DMS153 (cell line): ENCODE measurements around the gene RALA.

Source experiments
- DNase-seq: peaks from one replicate; lab custom pipeline; 2025; lab: John Stamatoyannopoulos, UW

Gene RALA

DNA sequence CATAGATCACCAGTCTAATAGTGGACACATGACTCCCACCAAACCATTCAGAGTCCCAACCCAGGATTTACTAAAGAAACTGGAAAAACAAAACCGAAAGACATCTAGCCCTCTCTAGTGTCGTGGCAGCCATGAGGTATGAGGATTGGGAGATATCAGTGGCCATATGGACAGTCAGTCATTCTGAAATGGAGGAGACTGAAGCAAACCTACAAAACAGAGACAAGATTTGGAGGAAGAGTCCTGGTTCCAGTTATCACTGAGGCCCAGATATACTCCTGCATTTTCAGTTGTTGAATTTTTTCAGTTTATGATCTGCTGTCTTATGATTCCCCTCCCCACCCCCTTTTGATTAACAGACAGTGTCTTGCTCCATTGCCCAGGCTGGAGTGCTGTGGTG is 9.1 kb upstream of the RALA start:
- no peak for DNase-seq

DNA sequence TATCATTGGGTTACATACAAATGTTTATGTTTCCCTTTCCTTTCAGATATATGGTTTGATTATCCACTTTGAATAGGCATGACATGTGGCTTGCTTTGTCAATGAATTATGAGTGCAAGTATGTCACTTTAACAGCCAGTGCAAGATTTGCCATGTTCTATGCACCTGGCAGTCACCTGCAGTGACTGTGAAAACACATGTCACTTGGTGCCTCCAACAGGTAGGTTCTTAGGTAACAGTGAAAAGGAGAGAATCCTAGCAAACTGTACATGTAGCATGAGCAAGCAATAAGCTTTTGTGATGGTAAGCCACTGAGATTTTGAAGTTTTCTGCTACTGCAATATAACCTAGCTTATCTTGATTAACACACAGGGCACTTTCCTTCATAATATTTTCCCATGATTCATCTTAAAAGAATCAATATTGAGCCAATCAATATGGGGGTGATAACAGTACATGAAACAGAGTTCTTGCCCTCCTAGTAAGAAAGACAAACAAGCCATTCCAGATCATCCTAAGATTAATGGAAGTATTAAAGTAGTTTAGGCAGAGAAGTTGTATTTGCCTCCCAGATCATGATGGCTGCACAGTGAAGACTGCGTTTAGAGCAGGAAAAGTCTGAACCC is 7.9 kb upstream of the RALA start:
- peak; percentile 72 for DNase-seq

DNA sequence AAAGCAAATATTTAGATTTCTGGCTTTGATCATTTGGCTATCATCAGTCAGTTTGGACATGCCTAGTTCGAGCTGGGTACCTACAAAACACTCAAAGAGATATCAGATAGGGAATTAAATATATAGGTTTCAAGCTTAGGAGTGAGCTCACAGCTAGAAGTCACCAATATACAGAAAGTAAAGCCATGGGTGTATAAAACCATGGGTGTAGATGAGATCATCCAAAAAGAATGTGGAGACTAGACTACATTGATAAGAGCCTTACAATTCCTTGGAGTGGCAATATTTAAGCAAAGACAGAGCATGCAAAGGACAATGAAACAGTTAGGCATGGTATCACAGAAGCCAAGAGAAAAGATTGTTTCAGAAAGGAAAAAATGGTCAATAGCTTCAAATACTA is 7.2 kb upstream of the RALA start:
- DNase-seq = no peak

DNA sequence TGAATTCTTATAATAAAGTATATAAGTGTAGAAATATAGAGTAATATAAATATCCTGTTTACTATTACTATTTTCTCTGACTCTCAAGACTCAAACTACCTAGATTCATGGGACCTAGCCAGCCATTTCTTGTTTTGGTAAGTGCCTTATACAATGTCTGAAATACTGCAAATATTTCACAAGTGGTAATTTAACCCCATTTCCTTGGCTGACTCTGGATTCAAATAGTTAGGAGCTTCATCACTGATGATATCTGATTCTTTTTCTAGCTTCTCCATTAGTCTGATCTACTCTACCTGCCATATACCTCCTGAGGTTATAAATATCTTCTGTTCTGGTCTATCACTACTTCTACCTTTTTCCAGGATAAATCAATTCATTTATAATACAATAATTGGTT is 6.4 kb upstream of the RALA start:
- no peak for DNase-seq

DNA sequence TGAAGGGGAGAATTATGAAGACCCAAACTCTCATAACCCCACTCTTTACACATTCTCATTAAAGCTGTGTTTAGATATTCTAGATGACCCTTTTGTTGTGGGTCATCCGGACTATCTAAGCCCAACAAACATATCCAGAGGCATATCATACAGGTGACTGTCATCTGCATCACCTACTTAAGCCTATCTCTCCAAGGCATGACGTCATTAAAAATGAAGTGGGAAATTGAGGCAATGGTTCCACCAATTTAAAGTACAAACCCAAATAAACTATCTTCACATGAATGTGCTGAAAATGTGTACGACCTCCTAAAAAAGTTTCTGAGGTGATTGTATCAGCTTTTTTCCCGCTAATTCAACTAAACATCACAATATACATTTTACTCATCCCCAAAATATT is 4.5 kb upstream of the RALA start:
- DNase-seq = no peak

DNA sequence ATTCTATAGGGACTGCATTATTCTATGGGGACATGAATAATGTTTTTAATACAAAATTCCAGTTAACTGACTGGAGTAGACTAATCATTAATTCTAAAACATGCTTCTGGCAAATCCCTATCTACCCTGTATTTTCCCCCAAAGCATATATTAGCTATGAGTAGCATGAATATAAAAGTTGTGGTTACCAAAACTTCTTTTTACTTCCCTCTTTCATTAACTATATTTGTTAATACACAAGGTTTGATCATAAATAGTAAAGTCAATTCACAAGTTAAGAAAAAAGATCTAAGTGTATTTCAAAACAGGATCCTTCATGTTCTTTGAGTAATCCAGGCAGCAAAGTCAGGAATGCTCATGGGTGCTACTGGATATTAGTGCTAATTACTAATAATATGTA is 2.9 kb upstream of the RALA start:
- DNase-seq = no peak

DNA sequence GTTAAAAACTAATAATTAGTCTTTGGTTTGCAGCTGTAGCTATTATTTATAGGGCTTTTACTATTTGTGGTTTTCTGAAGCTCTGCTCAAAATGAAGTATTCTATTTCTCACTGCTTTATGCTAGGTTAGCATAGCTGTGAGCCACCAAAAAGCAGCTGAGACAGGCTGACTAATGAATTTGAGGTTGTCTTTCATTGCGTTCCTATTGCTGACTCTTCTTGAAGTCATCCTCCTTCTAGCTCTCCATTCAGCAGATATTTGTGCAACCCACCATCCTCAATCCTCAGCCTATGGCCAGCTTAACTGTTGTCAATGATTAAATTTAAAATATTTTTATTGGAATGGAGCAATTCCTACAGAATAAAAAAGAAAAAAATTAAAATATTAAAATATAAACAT is 2.1 kb upstream of the RALA start:
- no peak for DNase-seq

DNA sequence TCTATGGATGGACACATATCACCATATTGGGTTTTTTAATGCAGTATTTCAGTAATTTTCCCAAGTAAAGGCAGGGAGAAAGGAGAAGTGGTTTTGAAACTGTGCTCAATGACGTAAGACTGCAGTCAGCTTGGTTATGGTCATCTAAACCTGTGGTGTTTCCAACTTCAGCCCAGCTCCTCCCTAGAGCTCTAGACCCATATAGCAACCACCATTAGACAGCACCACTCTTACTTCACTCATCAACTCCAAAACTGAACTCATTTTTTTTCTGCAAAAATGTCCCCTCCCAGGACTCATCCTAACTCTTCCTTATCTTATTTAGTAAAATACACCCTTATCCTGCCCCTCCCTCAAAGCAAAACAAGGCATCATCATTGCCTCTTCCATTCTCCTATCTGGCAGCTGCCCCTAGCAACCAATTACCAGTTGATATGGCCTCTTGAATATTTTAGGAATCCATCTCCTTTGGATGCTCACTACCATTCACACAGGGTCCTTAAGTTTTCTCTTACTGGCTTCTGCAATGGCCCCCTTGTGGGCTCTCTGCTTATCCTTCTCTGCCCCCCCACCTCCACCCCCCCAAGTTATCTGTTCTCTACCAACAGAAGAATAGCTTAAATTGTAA is 1.5 kb upstream of the RALA start:
- DNase-seq = no peak

DNA sequence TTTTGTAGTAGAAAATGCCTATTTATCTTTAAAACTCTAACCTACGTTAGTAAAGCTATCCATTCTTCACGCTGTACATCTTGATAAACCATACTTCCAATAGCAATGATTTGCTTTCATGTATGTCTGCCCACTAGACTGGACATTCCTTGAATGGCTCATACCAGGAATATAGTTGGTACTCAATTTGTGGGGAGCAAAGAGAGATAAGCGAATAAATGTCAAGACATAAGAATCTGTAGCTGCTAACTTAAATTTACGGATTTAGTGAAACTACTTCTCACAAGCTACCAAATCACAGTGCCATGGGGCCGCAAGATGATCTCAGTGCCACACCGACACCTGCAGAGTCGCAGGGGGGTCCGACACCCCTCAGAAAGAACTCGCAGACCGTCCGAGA is 763 bp upstream of the RALA start:
- DNase-seq = no peak

DNA sequence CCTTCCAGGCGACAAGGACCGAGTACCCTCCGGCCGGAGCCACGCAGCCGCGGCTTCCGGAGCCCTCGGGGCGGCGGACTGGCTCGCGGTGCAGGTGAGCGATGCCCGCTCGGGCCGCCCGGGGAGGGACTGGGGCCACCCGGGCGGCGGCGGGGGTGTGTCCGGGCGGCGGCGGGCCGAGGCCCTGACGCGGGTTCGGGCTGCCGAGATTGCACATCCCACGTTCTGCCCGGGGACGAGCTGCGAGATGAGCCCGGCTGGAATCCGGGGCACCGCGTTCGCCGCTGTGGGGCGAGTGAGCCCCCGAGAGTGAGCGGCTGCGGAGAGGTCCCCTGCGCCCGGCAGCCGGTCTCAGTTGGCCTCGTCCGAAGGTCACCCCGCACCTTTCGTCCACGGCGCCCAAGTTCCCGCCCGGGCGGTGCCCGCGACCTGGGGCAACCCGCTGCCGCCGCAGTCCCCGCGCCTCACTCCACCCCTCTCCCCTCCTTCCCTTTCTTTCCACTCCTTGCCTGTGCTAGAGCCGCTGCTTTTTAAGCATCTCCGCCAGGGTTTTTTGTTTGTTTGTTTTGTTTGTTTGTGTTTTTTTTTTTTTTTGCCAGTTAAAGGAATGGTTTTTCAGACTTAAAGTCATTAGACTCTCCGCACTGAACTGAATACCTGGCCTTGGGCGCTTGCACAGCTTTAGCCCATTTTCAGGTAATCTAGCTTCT is 515 bp downstream of the RALA start:
- DNase-seq = no peak

DNA sequence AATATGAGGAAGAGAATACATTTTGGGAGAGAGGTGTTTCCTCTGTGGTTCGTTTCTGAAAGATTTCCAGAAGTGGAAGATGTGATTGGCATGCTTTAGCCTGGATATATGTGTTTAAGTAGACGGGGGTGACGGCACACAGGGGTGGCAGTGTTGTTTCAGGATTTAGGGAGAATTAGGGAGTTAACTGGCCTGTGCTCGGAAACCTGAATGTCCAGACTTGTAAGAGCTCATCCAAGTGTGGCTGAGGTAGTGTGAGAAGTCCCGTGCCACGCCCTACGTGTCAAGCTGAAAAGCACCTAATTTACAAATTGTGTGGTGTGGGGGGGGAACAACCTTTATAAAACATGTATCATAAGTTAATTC is 1.1 kb downstream of the RALA start:
- no peak for DNase-seq

DNA sequence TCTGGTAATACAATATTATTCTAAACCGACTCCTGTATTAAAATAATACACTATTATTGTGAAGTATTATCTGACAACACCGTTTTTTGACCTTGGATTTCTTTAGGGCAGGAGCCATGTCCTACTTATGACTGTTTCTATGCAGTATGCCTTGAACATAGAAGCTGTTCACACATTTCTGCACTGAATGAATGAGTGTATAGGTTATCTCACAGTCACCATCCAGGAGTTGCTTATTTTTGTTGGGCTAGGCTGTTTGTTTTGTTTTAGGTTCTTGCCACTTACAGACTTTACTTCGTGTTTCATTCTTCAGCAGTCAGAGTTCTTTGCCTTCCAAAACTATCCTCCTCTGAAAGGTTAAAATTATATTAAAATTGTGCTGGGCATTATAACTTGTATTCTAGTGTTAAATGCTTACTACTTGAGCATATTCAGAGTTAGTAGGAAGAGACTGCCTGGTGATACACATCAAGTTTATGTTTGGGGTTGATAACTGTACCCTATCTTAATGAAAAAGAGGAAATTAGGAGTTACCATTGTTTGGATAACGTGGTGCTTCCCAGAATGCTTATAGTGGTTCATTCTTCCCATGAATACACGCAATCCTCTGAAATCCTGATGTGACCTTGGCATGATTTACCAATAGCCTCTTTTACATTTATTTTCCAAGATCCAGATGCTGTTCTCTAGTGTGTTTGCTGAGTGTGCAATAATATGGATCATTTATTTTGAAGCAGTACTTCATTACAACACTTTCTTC is 1.7 kb downstream of the RALA start:
- DNase-seq = no peak

DNA sequence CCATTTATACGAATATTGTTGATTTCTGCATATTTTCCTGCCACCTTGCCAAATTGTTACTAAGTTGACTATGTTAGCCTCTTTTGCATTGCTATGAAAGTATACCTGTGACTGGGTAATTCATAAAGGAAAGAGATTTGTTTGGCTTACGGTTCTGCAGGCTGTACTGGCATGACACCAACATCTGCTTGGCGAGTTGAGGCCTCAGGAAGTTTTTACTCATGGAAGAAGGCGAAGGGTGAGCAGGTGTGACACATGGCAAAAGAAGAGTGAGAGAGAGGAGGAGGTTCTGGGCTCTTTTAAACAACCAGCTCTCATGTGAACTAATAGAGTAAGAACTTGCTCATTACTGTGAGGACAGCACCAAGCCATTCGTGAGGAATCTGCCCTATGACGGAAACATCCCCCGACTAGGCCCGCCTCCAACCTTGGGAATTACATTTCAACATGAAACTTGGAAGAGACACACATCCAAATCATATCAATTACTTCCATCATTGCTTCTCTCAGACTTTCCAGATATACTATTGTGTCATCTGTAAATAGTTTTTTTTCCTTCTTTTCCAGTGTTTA is 8.4 kb downstream of the RALA start:
- no peak for DNase-seq

DNA sequence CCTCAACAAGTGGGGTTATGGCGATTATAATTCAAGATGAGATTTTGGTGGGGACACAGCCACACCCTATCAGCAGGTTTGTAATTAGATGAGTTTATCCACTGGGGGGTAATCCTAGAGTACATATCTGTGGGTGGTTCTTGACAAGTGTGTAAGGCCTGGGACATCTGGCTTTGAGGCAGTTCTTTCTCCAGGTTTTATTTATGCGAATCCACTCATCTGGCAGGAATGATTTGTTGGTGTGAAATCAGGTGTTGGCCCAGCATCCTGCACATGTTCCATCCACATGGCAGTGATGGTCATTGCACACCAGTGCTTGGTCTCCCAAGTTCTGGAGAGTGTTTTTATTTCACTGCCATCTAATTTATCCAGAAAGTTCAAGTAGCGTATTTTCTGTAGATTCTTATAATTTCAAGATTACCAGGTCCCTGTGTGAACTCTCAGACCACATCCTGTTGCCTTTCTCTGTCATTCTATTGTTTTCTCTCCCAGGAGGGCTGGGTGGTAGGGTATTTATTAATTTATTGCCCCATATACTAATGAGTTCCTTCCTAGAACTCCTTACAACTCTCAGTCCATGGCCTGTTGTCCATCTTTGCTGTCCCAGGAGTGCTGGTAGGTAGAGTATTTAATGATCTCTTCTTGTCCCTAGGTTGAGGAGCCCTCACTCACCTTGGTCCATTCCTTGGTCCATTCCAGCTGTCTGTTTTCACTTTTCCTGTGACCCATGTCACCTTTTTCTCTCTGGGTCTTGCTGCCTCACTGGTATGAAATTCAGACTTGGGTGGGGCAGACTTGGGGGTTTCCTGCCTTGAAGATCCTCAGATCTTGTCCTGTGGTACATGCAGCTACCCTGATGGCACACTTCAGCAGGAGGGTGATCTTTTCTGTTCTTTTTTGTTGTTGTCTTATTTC is 10.4 kb downstream of the RALA start:
- DNase-seq = no peak

DNA sequence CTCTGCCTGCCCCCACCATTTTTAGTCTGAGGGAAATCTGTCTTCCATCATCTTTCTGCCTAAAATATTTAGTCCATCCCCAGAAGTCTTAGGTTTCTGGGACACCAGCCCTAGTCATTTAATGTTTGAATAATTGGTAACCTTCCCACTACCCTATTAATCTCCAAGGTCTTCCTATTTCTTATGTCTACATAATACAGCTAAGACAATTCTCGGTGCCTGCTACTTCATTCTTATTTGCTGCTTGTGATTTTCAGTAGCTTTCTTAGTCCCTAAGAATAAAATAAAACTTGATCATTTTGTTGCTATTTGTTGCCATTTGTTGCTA is 11.1 kb downstream of the RALA start:
- DNase-seq = no peak

DNA sequence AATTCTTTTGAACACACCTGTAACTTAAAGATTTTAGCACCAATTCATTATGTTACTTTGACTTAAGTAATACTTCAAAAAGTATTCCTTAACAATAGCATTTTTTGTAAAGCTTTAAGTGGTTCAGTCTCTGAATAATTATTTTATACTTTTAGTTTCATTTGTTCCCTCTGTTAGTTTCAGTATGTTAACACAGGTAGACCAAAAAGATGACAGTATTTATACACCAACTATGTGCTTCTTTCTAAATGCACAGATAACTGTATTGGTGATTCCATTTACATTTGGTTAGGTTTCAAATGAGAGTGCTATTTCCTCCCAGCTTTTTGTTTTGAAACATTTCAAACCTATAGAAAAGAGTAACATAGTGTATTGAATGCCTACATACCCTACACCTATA is 14.0 kb downstream of the RALA start:
- no peak for DNase-seq

DNA sequence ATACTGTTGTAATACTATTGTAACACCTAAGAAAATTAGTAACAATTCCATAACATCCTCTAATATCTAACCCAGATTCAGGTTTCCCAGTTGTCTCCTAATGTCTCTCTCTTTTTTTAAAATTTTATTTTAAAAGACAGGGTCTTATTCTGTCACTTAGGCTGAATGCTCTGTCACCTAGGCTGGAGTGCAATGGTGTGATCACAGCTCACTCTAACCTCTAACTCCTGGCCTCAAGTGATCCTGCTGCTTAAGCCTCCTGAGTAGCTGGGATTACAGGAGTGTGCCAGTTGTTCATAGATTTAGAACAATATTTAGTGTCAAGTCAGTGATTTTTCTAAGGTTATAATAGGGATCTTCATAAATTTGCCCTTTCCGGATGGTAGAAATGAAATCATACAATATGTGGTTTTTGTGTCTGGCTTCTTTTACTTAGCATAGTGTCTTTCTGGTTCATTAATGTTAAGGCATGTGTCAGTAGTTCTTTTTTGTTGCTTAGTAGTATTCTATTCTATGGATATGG is 14.7 kb downstream of the RALA start:
- no peak for DNase-seq

DNA sequence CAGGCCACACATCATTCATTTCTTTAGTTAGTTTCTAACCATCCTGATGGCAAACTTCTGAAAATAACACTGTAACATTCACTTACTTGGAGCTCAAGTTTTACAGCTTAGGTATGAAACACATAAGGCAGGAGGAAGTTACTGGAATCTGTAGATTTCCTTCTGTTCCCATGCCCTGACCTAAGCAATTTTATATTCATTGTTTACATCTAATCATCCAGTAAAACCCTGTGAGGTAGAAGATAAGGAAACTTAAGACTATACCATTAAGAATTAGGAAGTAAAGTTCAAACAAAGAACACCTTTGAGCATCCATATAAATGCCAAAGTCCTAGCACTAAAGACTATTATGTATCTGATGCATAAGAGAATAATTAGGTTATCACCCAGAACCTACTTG is 19.5 kb downstream of the RALA start:
- DNase-seq = no peak

DNA sequence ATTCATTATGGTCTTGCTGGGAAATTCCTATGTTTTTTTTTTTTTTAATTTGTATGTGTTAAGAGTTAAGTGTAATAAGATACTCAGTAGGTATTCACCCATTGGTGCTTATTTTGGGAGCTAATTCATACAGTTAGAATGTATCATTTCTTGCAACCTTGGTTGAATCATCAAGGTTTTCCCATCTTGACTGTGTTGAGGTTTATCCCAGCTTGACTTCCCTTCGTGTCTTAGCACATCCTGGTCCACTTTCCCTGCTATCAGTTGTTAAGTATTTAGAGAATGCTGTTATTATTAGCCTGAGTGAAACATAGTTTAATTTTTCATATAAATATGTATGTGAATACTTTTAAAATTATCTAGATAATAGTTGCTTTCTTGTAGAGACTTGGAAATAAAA is 20.8 kb downstream of the RALA start:
- DNase-seq = no peak

DNA sequence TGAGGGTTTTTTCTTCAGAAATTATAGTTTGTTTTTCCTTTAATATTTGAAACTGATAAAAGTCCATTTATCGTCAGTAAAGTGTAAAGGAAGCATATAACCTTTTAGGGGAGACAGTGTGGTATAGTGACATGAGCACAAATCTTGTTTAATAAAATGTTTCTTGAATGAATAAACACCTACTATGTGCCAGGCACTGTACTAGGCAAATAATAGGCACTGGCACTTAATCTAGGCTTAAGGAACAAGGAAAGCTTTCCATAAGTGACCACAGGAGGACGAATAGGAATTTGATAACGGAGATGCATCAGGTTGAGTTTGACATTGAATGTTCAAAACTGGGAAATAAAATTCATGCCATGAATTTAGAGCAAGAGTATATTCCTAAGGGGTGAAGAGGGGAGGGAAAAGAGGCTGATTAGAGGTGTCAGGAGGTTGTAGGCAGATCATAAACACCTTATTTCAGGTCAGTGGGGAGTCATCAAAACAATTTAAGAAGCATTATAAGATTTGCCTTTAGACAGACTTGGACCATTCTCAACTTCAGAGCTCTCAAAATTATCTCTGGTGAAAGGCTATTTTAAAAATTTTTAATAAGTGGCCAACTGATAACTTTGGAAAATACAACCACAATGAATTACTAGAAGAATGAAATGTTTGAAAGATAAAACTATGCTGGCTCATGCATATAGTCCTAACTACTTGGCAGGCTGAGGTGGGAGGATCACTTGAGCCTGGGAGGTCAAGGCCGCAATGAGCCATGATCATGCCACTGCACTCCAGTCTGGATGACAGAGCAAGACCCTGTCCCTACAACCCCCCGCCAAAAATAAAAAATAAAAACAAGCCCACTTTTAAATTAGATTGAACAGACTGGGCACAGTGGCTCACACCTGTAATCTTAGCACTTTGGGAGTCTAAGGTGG is 22.4 kb downstream of the RALA start:
- DNase-seq = no peak
